Prostate gland (tissue), 2 donors: ENCODE results near the gene LBP. TPM values are rescaled to one million over a fixed set of nuclear protein-coding genes. Genes with fewer than 3 reads are reported as not detected.

Experiments used
- DNase-seq: peaks from one replicate; pipeline ENCODE4 v3.0.0-alpha.2; 2019; ENCODE audit warnings: low spot score
- H3K27ac ChIP-seq, 2 donors: fragments of 200-600 bp; sonication (generic); 2 replicates each; pipeline ENCODE4 v1.5.1; 2017 to 2019
- H3K27me3 ChIP-seq: fragments of 200-600 bp; sonication (generic); replicated peaks from 2 replicates; pipeline ENCODE4 v1.5.1; 2019; ENCODE audit not compliant: insufficient read depth
- H3K36me3 ChIP-seq, 2 donors: fragments of 200-600 bp; sonication (generic); 1 replicate in 1 of 2; 2 replicates in 1 of 2; pipeline versions ENCODE4 v1.5.1 to v1.8.1; 2017 to 2019
- H3K4me1 ChIP-seq: fragments of 200-600 bp; sonication (generic); replicated peaks from 2 replicates; pipeline ENCODE4 v1.5.1; 2019
- H3K4me3 ChIP-seq, 2 donors: fragments of 200-600 bp; sonication (generic); 2 replicates each; pipeline ENCODE4 v1.5.1; 2017 to 2019
- H3K9me3 ChIP-seq: fragments of 200-600 bp; sonication (generic); 2 replicates; pipeline ENCODE4 v1.5.1; 2017
- POLR2A ChIP-seq: fragments of 450-650 bp; IDR thresholded peaks from one replicate; pipeline ENCODE4 v1.6.1; 2016; ENCODE audit warnings: antibody characterized with exemption, mild to moderate bottlenecking
- POLR2AphosphoS5 ChIP-seq: sonication (generic); formaldehyde crosslinking; IDR thresholded peaks from one replicate; pipeline ENCODE4 v1.6.1; 2017; ENCODE audit warnings: antibody characterized with exemption
- WGBS: methylation state at CpG from one replicate; pipeline ENCODE4 v1.1.5; 2018; 5-methylcytosine and 5-hydroxymethylcytosine counted together
- intact Hi-C: fragments of 100-400 bp; cut with DNase I; formaldehyde crosslinking; loops from one replicate; pipeline ENCODE4 v1.14.2; 2022
- total RNA-seq, 2 donors: library from RNA; depleted of rRNA; stranded (reverse); fragments of >200 nt; gene quantifications; one replicate each; pipeline ENCODE4 v1.1.0, GENCODE V29; 2016
- TF ChIP-seq, protein P1 (sequence below), 4 experiments: fragments of 200-600 bp in 2 of 4; fragments of 450-650 bp in 2 of 4; sonication (generic) in 2 of 4; IDR thresholded peaks; 1 replicate in 3 of 4; 2 replicates in 1 of 4; pipeline ENCODE4 v1.5.1; 2016 to 2019; ENCODE audit warnings: antibody characterized with exemption in 4 of 4, mild to moderate bottlenecking in 2 of 4, moderate library complexity in 2 of 4

LBP gene
- total RNA-seq, 2 donors from 2014 or later, result 1.1 TPM; not detected in 1

DNA sequence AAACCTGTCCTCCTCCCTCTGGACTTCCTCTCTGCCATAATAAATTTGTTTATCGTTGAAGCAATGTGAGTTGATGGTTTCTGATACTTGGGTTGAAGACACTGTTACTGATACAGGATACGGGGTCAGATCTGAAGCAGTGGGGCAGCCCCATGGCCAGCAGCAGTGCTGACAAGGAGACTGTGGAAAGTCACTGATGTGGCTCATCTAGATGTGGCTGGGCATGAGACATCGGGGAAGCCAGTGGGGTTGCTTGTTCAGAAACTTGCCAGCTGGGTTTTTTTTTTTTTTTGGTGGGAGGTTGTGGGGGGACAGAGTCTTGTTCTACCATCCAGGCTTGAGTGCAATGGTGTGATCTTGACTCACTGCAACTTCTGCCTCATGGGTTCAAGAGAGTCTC, 45.0 kb upstream of the LBP start:
- Histone ChIP-seq H3K4me1 (no peaks in the 10 kb centered on the region), H3K27me3 (no peaks in the 10 kb centered on the region), H3K27ac (no peak overlapping the region), H3K9me3 (no peaks in the 10 kb centered on the region), H3K36me3 (no peaks in the 10 kb centered on the region), H3K4me3 (no peak overlapping the region)
- TF ChIP-seq POLR2AphosphoS5, result no peak
- no peak for TF ChIP-seq POLR2A
- TF ChIP-seq, protein P1, sequence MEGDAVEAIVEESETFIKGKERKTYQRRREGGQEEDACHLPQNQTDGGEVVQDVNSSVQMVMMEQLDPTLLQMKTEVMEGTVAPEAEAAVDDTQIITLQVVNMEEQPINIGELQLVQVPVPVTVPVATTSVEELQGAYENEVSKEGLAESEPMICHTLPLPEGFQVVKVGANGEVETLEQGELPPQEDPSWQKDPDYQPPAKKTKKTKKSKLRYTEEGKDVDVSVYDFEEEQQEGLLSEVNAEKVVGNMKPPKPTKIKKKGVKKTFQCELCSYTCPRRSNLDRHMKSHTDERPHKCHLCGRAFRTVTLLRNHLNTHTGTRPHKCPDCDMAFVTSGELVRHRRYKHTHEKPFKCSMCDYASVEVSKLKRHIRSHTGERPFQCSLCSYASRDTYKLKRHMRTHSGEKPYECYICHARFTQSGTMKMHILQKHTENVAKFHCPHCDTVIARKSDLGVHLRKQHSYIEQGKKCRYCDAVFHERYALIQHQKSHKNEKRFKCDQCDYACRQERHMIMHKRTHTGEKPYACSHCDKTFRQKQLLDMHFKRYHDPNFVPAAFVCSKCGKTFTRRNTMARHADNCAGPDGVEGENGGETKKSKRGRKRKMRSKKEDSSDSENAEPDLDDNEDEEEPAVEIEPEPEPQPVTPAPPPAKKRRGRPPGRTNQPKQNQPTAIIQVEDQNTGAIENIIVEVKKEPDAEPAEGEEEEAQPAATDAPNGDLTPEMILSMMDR (IDR thresholded peaks at IDR 0.05), result no peak
- no peak for DNase-seq
- WGBS, result 98% methylated on average over 3 of the region's 3 CpGs
- intact Hi-C loops, result no loop called here

DNA sequence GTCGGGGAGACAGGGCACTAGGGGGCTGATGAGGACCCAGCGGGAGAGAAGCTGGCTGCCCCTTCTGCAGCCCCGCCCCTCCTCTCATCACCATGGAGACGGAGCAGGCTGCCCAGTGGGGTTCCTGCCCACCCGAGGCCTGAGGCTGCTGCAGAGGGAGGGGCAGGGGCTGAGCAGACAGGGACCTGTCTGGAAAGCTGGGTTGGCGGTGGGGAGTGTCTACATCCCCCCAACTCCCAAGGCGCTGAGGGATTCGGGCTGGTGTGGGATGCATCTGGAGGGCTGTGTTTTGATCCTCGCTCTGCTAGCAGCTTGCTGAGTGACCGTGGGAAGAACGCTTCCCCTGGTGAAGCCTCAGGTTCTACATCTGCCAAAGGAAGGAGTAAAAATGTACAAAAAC, 43.5 kb upstream of the LBP start:
- Histone ChIP-seq H3K27ac (no peak overlapping the region), H3K36me3 (no peaks in the 10 kb centered on the region), H3K4me1 (no peaks in the 10 kb centered on the region), H3K4me3 (no peak overlapping the region), H3K27me3 (no peaks in the 10 kb centered on the region), H3K9me3 (no peaks in the 10 kb centered on the region)
- no peak for DNase-seq
- intact Hi-C loops, result no loop called here
- no peak for TF ChIP-seq POLR2A
- no peak for TF ChIP-seq POLR2AphosphoS5
- TF ChIP-seq, protein P1 (IDR thresholded peaks at IDR 0.05), result no peak
- WGBS, result 36% methylated on average over 11 of the region's 11 CpGs

DNA sequence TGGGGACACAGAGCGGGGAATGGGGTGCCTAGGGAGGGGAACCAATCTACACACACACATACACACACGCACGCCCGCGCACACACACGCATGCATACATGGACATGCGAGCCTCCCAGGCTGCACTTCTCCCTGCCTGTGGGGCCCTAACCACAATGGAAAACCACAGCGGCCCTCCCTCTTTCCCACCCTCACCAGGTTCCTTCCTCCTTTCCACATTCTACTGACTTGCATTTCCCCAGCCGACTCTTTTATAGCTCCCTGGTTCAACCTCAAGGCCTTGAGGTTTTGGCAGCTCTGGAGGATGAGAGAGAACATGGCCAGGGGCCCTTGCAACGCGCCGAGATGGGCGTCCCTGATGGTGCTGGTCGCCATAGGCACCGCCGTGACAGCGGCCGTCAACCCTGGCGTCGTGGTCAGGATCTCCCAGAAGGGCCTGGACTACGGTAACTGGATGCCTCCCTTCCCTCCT, 42.3 kb upstream of the LBP start, which contains the start of gene BPI:
BPI (plus strand) TSS at position 249 of the 472 bp plus-strand sequence; CDS start at position 317, 68 bp downstream.
- TF ChIP-seq, protein P1 (IDR thresholded peaks at IDR 0.05), result no peak
- no peak for DNase-seq
- intact Hi-C loops, result loop anchor here (2.0 kb wide), 1 partner anchor 73 kb away; no protein-coding TSS in a partner anchor
- 77% methylated on average over 21 of the region's 21 CpGs for WGBS
- Histone ChIP-seq H3K9me3 (no peaks in the 10 kb centered on the region), H3K36me3 (no peaks in the 10 kb centered on the region), H3K4me1 (no peaks in the 10 kb centered on the region), H3K27me3 (no peaks in the 10 kb centered on the region), H3K27ac (no peak within 1 kb of the TSS), H3K4me3 (no peak within 1 kb of the TSS)

GRCh38 chr20:38304845-38305447, 41.3 kb upstream of the LBP start:
- H3K9me3 ChIP-seq, result no peaks in the 10 kb centered on the region
- no peaks in the 10 kb centered on the region for H3K4me1 ChIP-seq
- TF ChIP-seq POLR2AphosphoS5 (no peak), POLR2A (no peak)
- TF ChIP-seq, protein P1 (IDR thresholded peaks at IDR 0.05), result peak in 3 of 4 experiments; percentile 16 to 48 (median 24)
- no peak overlapping the region for H3K4me3 ChIP-seq
- no peak for DNase-seq
- WGBS, result 59% methylated on average over 8 of the region's 8 CpGs
- H3K27me3 ChIP-seq, result no peaks in the 10 kb centered on the region
- no peaks in the 10 kb centered on the region for H3K36me3 ChIP-seq
- intact Hi-C loops, result loop anchor here (2.0 kb wide), 1 partner anchor 74 kb away; no protein-coding TSS in a partner anchor
- H3K27ac ChIP-seq, result no peak overlapping the region

GRCh38 chr20:38305541-38305940, 40.7 kb upstream of the LBP start:
- Histone ChIP-seq H3K9me3 (no peaks in the 10 kb centered on the region), H3K27ac (no peak overlapping the region), H3K36me3 (no peaks in the 10 kb centered on the region), H3K27me3 (no peaks in the 10 kb centered on the region), H3K4me3 (no peak overlapping the region), H3K4me1 (no peaks in the 10 kb centered on the region)
- WGBS, result 93% methylated on average over 4 of the region's 4 CpGs
- TF ChIP-seq, protein P1 (IDR thresholded peaks at IDR 0.05), result no peak
- no peak for TF ChIP-seq POLR2AphosphoS5
- TF ChIP-seq POLR2A, result no peak
- no peak for DNase-seq
- intact Hi-C loops, result loop anchor here (2.0 kb wide), 1 partner anchor 75 kb away; no protein-coding TSS in a partner anchor
